Caki2 (cell line): ENCODE measurements around the gene SNX9. TPM values are rescaled to one million over a fixed set of nuclear protein-coding genes. Genes with fewer than 3 reads are reported as not detected.
"Not testable (repeated sequence)": the region's sequence is repeated elsewhere in the genome, so short reads cannot be mapped to it uniquely, and the experiment has no call there.

Experiments
- DNase-seq: peaks from one replicate; pipeline ENCODE4 v3.0.0-alpha.2; 2015; ENCODE audit warnings: low read depth
- in situ Hi-C: cut with HindIII; loops from 2 replicates; pipeline ENCODE4 v1.10.0; 2016; ENCODE audit warnings: low sequenced_read_pairs, low pct_unique_long_range_greater_than_20kb, mixed read lengths
- total RNA-seq: library from RNA; depleted of rRNA; stranded (reverse); fragments of >200 nt; shearing (Covaris generic); gene quantifications from 2 replicates; pipeline ENCODE4 v1.2.3, GENCODE V29; 2014; ENCODE audit warnings: low replicate concordance

SNX9 gene
- total RNA-seq, 1 experiment from 2014 or later: 26.4 TPM

- DNase-seq: no peak
- in situ Hi-C loops: no loop called here
Observed at GRCh38 chr6:157896932-157897331, 73.9 kb downstream of the SNX9 start.

- in situ Hi-C loops: no loop called here
- DNase-seq: no peak
Observed at GRCh38 chr6:157898169-157898568, 75.1 kb downstream of the SNX9 start.

GRCh38 chr6:157898640-157899039, 75.6 kb downstream of the SNX9 start:
- in situ Hi-C loops: no loop called here
- no peak for DNase-seq

GRCh38 chr6:157900262-157900661, 77.2 kb downstream of the SNX9 start:
- in situ Hi-C loops, DNase-seq: not testable (repeated sequence)

GRCh38 chr6:157900751-157901150, 77.7 kb downstream of the SNX9 start:
- DNase-seq, in situ Hi-C loops: not testable (repeated sequence)

- in situ Hi-C loops: no loop called here
- DNase-seq: no peak
Observed at GRCh38 chr6:157904999-157905398, 82.0 kb downstream of the SNX9 start.

- DNase-seq: no peak
- in situ Hi-C loops: no loop called here
Observed at GRCh38 chr6:157905590-157906342, 82.7 kb downstream of the SNX9 start.

GRCh38 chr6:157906537-157907061, 83.6 kb downstream of the SNX9 start:
- DNase-seq: no peak
- in situ Hi-C loops: no loop called here

GRCh38 chr6:157907651-157908050, 84.6 kb downstream of the SNX9 start:
- no peak for DNase-seq
- in situ Hi-C loops: no loop called here

GRCh38 chr6:157908369-157909281, 85.6 kb downstream of the SNX9 start:
- DNase-seq: no peak
- in situ Hi-C loops: no loop called here

GRCh38 chr6:157909282-157909664, 86.2 kb downstream of the SNX9 start:
- DNase-seq: no peak
- in situ Hi-C loops: no loop called here

GRCh38 chr6:157911278-157911677, 88.2 kb downstream of the SNX9 start:
- DNase-seq: no peak
- in situ Hi-C loops: no loop called here

GRCh38 chr6:157911786-157912185, 88.7 kb downstream of the SNX9 start:
- DNase-seq: no peak
- in situ Hi-C loops: no loop called here

GRCh38 chr6:157912326-157912725, 89.3 kb downstream of the SNX9 start:
- no peak for DNase-seq
- in situ Hi-C loops: no loop called here

GRCh38 chr6:157921685-157922367, 98.8 kb downstream of the SNX9 start:
- in situ Hi-C loops: no loop called here
- DNase-seq: no peak

GRCh38 chr6:157925771-157926170, 102.7 kb downstream of the SNX9 start:
- DNase-seq: no peak
- in situ Hi-C loops: no loop called here

- in situ Hi-C loops: no loop called here
- no peak for DNase-seq
Observed at GRCh38 chr6:157927011-157927410, 104.0 kb downstream of the SNX9 start.

- DNase-seq: no peak
- in situ Hi-C loops: no loop called here
Observed at GRCh38 chr6:157928428-157928827, 105.4 kb downstream of the SNX9 start.

- no peak for DNase-seq
Observed at GRCh38 chr6:157929076-157929475, 106.0 kb downstream of the SNX9 start.

More at GRCh38 chr6:157929076-157929475, 106.0 kb downstream of the SNX9 start:
- in situ Hi-C loops: no loop called here
